SK-N-SH treated with all-trans-retinoic acid at 6 μM for 48 hours (cell line): Measurements from ENCODE around the gene SMCO4.

ENCODE experiments used
- ARNTL ChIP-seq: fragments of 450-650 bp; formaldehyde crosslinking; IDR thresholded peaks from 2 replicates; pipeline ENCODE4 v1.5.0; 2020; ENCODE audit warnings: low read depth, mild to moderate bottlenecking, moderate library complexity, borderline replicate concordance
- CSRNP3 ChIP-seq: fragments of 250-450 bp; sonication (Bioruptor Pico); IDR thresholded peaks from 2 replicates; pipeline ENCODE4 v1.5.1; 2021; ENCODE audit warnings: mild to moderate bottlenecking, moderate library complexity
- PATZ1 ChIP-seq: fragments of 250-450 bp; sonication (Bioruptor Pico); IDR thresholded peaks from 2 replicates; pipeline ENCODE4 v1.8.0; 2020; ENCODE audit warnings: mild to moderate bottlenecking, moderate library complexity, borderline replicate concordance
- PPARA ChIP-seq: fragments of 250-450 bp; sonication (Bioruptor Pico); IDR thresholded peaks from 2 replicates; pipeline ENCODE4 v1.5.0; 2020; ENCODE audit warnings: mild to moderate bottlenecking, borderline replicate concordance
- RARB ChIP-seq: fragments of 250-450 bp; sonication (Bioruptor Pico); IDR thresholded peaks from 2 replicates; pipeline ENCODE4 v1.8.0; 2021; ENCODE audit warnings: mild to moderate bottlenecking, moderate library complexity
- TSHZ2 ChIP-seq: fragments of 250-450 bp; sonication (Bioruptor Pico); IDR thresholded peaks from 2 replicates; pipeline ENCODE4 v1.5.0; 2020; ENCODE audit warnings: mild to moderate bottlenecking, moderate library complexity
- ZFP3 ChIP-seq: fragments of 250-450 bp; sonication (Bioruptor Pico); IDR thresholded peaks from 2 replicates; pipeline ENCODE4 v1.5.0; 2020; ENCODE audit warnings: mild to moderate bottlenecking, moderate library complexity

- TF ChIP-seq TSHZ2 (CRISPR knock-in tag) (no peak), ZFP3 (CRISPR knock-in tag) (no peak), ARNTL (CRISPR knock-in tag) (no peak), PATZ1 (CRISPR knock-in tag) (no peak), CSRNP3 (CRISPR knock-in tag) (no peak), RARB (CRISPR knock-in tag) (no peak), PPARA (no peak)
Measured at GRCh38 chr11:93568726-93569125, 25.5 kb upstream of the SMCO4 start.
